H1 (cell line): ENCODE results near the gene MATN1. TPM values are rescaled to one million over a fixed set of nuclear protein-coding genes. Genes with fewer than 3 reads are reported as not detected.

Experiments
- CTCF ChIA-PET: fragments of 300-600 bp; sonication (Branson Sonifier 250); formaldehyde crosslinking; loops from one replicate; lab custom pipeline; 2021; ENCODE audit not compliant: partially characterized antibody; lab: Charles Lee
- POLR2A ChIA-PET: fragments of 300-600 bp; sonication (Branson Sonifier 250); formaldehyde crosslinking; loops from one replicate; lab custom pipeline; 2021; ENCODE audit warnings: inconsistent platforms; ENCODE audit not compliant: partially characterized antibody; lab: Charles Lee
- DNase-seq, 2 experiments: peaks; one replicate each; pipeline versions ENCODE4 v3.0.0 to v3.0.0-alpha.2; 2010 to 2022; ENCODE audit warnings: low spot score in 2 of 2, low read depth in 1 of 2, mixed read lengths in 1 of 2
- FAIRE-seq: peaks from 2 replicates; lab custom pipeline; 2011; peaks lifted over from hg19 to GRCh38; lab: Jason Lieb, UNC
- H2AFZ ChIP-seq: 2 replicates; pipeline ENCODE4 v1.8.1; 2012; ENCODE audit warnings: low read length, inconsistent platforms
- H2AK5ac ChIP-seq: 2 replicates; pipeline ENCODE4 v1.6.1; 2013; ENCODE audit warnings: low read depth, low read length
- H2BK120ac ChIP-seq: replicated peaks from 2 replicates; pipeline ENCODE3; 2013; ENCODE audit warnings: low read depth, low read length, inconsistent platforms
- H2BK12ac ChIP-seq: 2 replicates; pipeline ENCODE4 v1.6.1; 2013; ENCODE audit warnings: low read depth, low read length
- H2BK15ac ChIP-seq: 2 replicates; pipeline ENCODE4 v1.6.1; 2013; ENCODE audit warnings: low read length
- H2BK20ac ChIP-seq: 2 replicates; pipeline ENCODE4 v1.6.1; 2013; ENCODE audit warnings: low read length
- H2BK5ac ChIP-seq: 2 replicates; pipeline ENCODE4 v1.6.1; 2013; ENCODE audit warnings: low read depth, low read length
- H3K14ac ChIP-seq: 2 replicates; pipeline ENCODE4 v1.6.1; 2013; ENCODE audit warnings: inconsistent platforms; ENCODE audit not compliant: insufficient read length
- H3K18ac ChIP-seq: 2 replicates; pipeline ENCODE4 v1.6.1; 2013; ENCODE audit warnings: low read length; ENCODE audit errors: extremely low read depth
- H3K23ac ChIP-seq: 2 replicates; pipeline ENCODE4 v1.6.1; 2013; ENCODE audit warnings: inconsistent platforms; ENCODE audit not compliant: insufficient read length
- H3K23me2 ChIP-seq: 2 replicates; pipeline ENCODE4 v1.6.1; 2013; ENCODE audit warnings: low read depth, low read length
- H3K27ac ChIP-seq: 2 replicates; pipeline ENCODE4 v1.6.1; 2011; ENCODE audit warnings: low read depth, low read length, inconsistent platforms
- H3K27me3 ChIP-seq, 4 experiments: replicated peaks in 1 of 4; 1 replicate in 1 of 4; 2 replicates in 3 of 4; pipeline versions ENCODE4 v1.6.1 to v1.8.1; 2011 to 2013; ENCODE audit warnings: low read length in 3 of 4, mild to moderate bottlenecking in 3 of 4, inconsistent platforms in 2 of 4, mixed read lengths in 2 of 4, moderate library complexity in 1 of 4; ENCODE audit not compliant: control insufficient read depth in 3 of 4, insufficient read depth in 3 of 4; ENCODE audit errors: extremely low read depth in 1 of 4
- H3K36me3 ChIP-seq, 4 experiments: 2 replicates each; pipeline versions ENCODE4 v1.6.1 to v1.8.1; 2011 to 2013; ENCODE audit warnings: mild to moderate bottlenecking in 4 of 4, low read length in 3 of 4, moderate library complexity in 2 of 4, control low read depth in 1 of 4, inconsistent platforms in 1 of 4; ENCODE audit not compliant: insufficient read depth in 4 of 4, control insufficient read depth in 2 of 4
- H3K4ac ChIP-seq: replicated peaks from 2 replicates; pipeline ENCODE3; 2013; ENCODE audit warnings: low read length, low read depth, mixed read lengths, inconsistent platforms; ENCODE audit not compliant: insufficient read length
- H3K4me1 ChIP-seq, 4 experiments: replicated peaks in 1 of 4; 1 replicate in 1 of 4; 2 replicates in 3 of 4; pipeline versions ENCODE4 v1.6.1 to v1.8.1; 2011 to 2013; ENCODE audit warnings: low read length in 3 of 4, inconsistent platforms in 2 of 4, mixed read lengths in 1 of 4; ENCODE audit not compliant: insufficient read depth in 4 of 4, control insufficient read depth in 3 of 4
- H3K4me2 ChIP-seq, 2 experiments: 2 replicates each; pipeline versions ENCODE4 v1.6.1 to v1.8.1; 2011 to 2013; ENCODE audit warnings: low read depth in 2 of 2, low read length in 2 of 2, control low read depth in 1 of 2, inconsistent platforms in 1 of 2, mild to moderate bottlenecking in 1 of 2; ENCODE audit not compliant: insufficient read depth in 1 of 2
- H3K4me3 ChIP-seq, 4 experiments: fragments of 200-600, 300-600 bp in 1 of 4; sonication (generic), shearing (Covaris generic), sonication (Bioruptor Twin) in 1 of 4; 2 replicates each; pipeline versions ENCODE4 v1.5.1 to v1.8.1; 2011 to 2016; ENCODE audit warnings: low read length in 4 of 4, low read depth in 3 of 4, control low read depth in 2 of 4, inconsistent platforms in 2 of 4, mild to moderate bottlenecking in 2 of 4, mixed read lengths in 1 of 4, moderate library complexity in 1 of 4; ENCODE audit not compliant: insufficient read depth in 2 of 4; ENCODE audit errors: extremely low read depth in 1 of 4
- H3K56ac ChIP-seq: replicated peaks from 2 replicates; pipeline ENCODE3; 2013; ENCODE audit warnings: low read depth, mild to moderate bottlenecking, mixed read lengths, low read length, inconsistent platforms; ENCODE audit not compliant: insufficient read length
- H3K79me1 ChIP-seq: 2 replicates; pipeline ENCODE4 v1.6.1; 2013; ENCODE audit warnings: low read depth, low read length, control low read depth
- H3K79me2 ChIP-seq, 2 experiments: 2 replicates each; pipeline versions ENCODE4 v1.6.1 to v1.8.1; 2012 to 2013; ENCODE audit warnings: low read length in 2 of 2, mild to moderate bottlenecking in 2 of 2, inconsistent platforms in 1 of 2; ENCODE audit not compliant: insufficient read depth in 2 of 2, control insufficient read depth in 1 of 2
- H3K9ac ChIP-seq, 4 experiments: replicated peaks in 1 of 4; 1 replicate in 1 of 4; 2 replicates in 3 of 4; pipeline versions ENCODE4 v1.6.1 to v1.8.1; 2011 to 2013; ENCODE audit warnings: low read depth in 3 of 4, low read length in 3 of 4, control low read depth in 2 of 4, mild to moderate bottlenecking in 2 of 4, moderate library complexity in 2 of 4, inconsistent platforms in 1 of 4; ENCODE audit errors: extremely low read depth in 1 of 4
- H3K9me3 ChIP-seq, 2 experiments: 2 replicates each; pipeline versions ENCODE4 v1.6.1 to v1.8.1; 2012 to 2013; ENCODE audit warnings: mild to moderate bottlenecking in 2 of 2, moderate library complexity in 2 of 2, control low read depth in 1 of 2, inconsistent platforms in 1 of 2, low read depth in 1 of 2, low read length in 1 of 2, mixed read lengths in 1 of 2; ENCODE audit not compliant: insufficient read depth in 2 of 2
- H4K20me1 ChIP-seq, 2 experiments: replicated peaks in 1 of 2; 2 replicates each; pipeline versions ENCODE3 to v1.8.1; 2011 to 2013; ENCODE audit warnings: inconsistent platforms in 2 of 2, low read length in 2 of 2, mild to moderate bottlenecking in 1 of 2; ENCODE audit not compliant: insufficient read depth in 2 of 2, control insufficient read depth in 1 of 2
- H4K5ac ChIP-seq: 2 replicates; pipeline ENCODE4 v1.6.1; 2013; ENCODE audit warnings: low read length, low read depth, mixed read lengths, inconsistent platforms; ENCODE audit not compliant: insufficient read length
- H4K8ac ChIP-seq: 2 replicates; pipeline ENCODE4 v1.8.0; 2013; ENCODE audit warnings: mild to moderate bottlenecking, moderate library complexity, low read length, inconsistent platforms; ENCODE audit not compliant: insufficient read depth; ENCODE audit errors: extremely low read depth
- H4K91ac ChIP-seq: replicated peaks from 2 replicates; pipeline ENCODE3; 2013; ENCODE audit warnings: low read length, mixed read lengths, inconsistent platforms; ENCODE audit not compliant: insufficient read length
- CHD2 ChIP-seq: IDR thresholded peaks from 2 replicates; pipeline ENCODE4 v1.6.1; 2012; ENCODE audit warnings: low read length, improper control_type of control experiment
- HDAC2 ChIP-seq, 2 experiments: fragments of 300-600 bp in 1 of 2; sonication (generic) in 1 of 2; IDR thresholded peaks; 2 replicates each; pipeline ENCODE4 v1.6.1; 2011 to 2012; ENCODE audit warnings: low read depth in 2 of 2, low read length in 2 of 2, mild to moderate bottlenecking in 2 of 2, moderate library complexity in 2 of 2, borderline replicate concordance in 1 of 2, inconsistent platforms in 1 of 2
- POLR2AphosphoS5 ChIP-seq: IDR thresholded peaks from 2 replicates; pipeline ENCODE4 v1.6.1; 2011; ENCODE audit warnings: low read depth, low read length
- SUZ12 ChIP-seq: fragments of 200-600 bp; sonication (generic); IDR thresholded peaks from 2 replicates; pipeline ENCODE4 v1.6.1; 2012; ENCODE audit warnings: mild to moderate bottlenecking, inconsistent platforms, low read length, moderate library complexity, mixed read lengths
- TAF7 ChIP-seq: optimal IDR thresholded peaks from 2 replicates; pipeline ENCODE3; 2011; ENCODE audit warnings: low read depth, mild to moderate bottlenecking, inconsistent platforms, low read length, moderate library complexity, borderline replicate concordance
- WGBS, 2 experiments: shearing (Covaris generic) in 1 of 2; methylation state at CpG; one replicate each; pipeline versions ENCODE4 v1.1.6 to v1.1.7; 2013 to 2015; ENCODE audit warnings: low lambda C conversion rate in 2 of 2, mixed read lengths in 2 of 2, inconsistent platforms in 1 of 2, low coverage in 1 of 2, missing lambda C conversion rate in 1 of 2; ENCODE audit not compliant: insufficient replicate concordance in 2 of 2, insufficient coverage in 1 of 2, insufficient read length in 1 of 2; ENCODE audit errors: extremely low coverage in 1 of 2, missing lambda C conversion rate in 1 of 2; 5-methylcytosine and 5-hydroxymethylcytosine counted together
- polyA plus RNA-seq, 7 experiments: library from polyadenylated mRNA; depleted of rRNA in 3 of 7; stranded (reverse) in 5 of 7; unstranded in 2 of 7; fragments of >200 nt in 5 of 7; fragments of 200-250 nt in 2 of 7; gene quantifications; 1 replicate in 5 of 7; 2 replicates in 1 of 7; 4 replicates in 1 of 7; pipeline versions ENCODE4 v1.2.1 to v1.2.3, GENCODE V29; 2011 to 2013; ENCODE audit warnings: missing spikeins in 2 of 7, mixed read lengths in 2 of 7
- total RNA-seq: library from RNA; stranded (reverse); fragmentation: NEBNext Ultra II Directional; extraction: Animal tissue kit (Norgen Biotek cat#: 25700); gene quantifications from 2 replicates; pipeline ENCODE4 v1.2.1, GENCODE V29; 2021

The MATN1 gene
- total and polyA plus RNA-seq, 2 of the 8 experiments (the other 6 are each of a cell fraction or from before 2014, with no cell fraction given), result 0.12 to 0.28 TPM

DNA sequence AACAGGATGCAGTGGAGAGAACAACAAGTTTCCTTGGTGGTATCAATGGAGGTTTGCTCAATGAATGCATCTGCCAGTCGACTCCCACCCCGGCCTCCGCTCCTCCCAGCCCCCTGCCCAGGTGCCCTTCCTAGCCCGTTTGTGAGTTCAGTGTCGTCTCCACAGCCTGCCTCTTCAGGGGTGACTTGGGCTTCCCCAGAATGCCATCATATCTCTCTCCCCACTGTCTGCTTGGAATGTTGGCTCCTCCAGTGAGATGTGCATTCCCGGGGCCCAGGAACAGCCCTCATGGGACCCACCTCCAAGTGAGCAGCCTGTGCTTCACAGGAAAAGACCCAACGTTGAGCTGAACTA, 30.5 kb downstream of the MATN1 start:
- FAIRE-seq (no peak), DNase-seq (no peak)
- Histone ChIP-seq H2AK5ac (no peak overlapping the region), H3K27me3 (no peaks in the 10 kb centered on the region), H4K5ac (no peak overlapping the region), H2BK5ac (no peak overlapping the region), H2BK12ac (no peak overlapping the region), H3K18ac (no peak overlapping the region), H2AFZ (no peak overlapping the region), H2BK20ac (no peak overlapping the region), H2BK15ac (no peak overlapping the region), H3K4me2 (no peak overlapping the region), H3K27ac (no peak overlapping the region), H3K9me3 (no peaks in the 10 kb centered on the region), H3K79me1 (no peaks in the 10 kb centered on the region), H4K91ac (no peak overlapping the region), H3K14ac (no peak overlapping the region), H3K23me2 (no peaks in the 10 kb centered on the region), H3K23ac (no peak overlapping the region), H3K9ac (no peak overlapping the region), H3K4me1 (peaks cover 0 to 9% (median 4%) of the 10 kb centered on the region in 4 experiments; a peak in 5 of 7 replicates), H3K36me3 (no peaks in the 10 kb centered on the region), H4K8ac (no peak overlapping the region), H3K4ac (no peak overlapping the region), H3K79me2 (no peaks in the 10 kb centered on the region), H3K4me3 (no peak overlapping the region), H4K20me1 (no peaks in the 10 kb centered on the region), H2BK120ac (no peak overlapping the region), H3K56ac (no peak overlapping the region)
- TF ChIP-seq SUZ12 (no peak), TAF7 (no peak), CHD2 (no peak), HDAC2 (IDR thresholded peaks at IDR 0.05; ENCODE audit: borderline replicate concordance in 1 of 2, low read depth in 2 of 2, low read length in 2 of 2) (no peak), POLR2AphosphoS5 (no peak)
- 91% methylated on average over 7 of the region's 7 CpGs; no CpG with 5 or more reads in 1 of the 2 experiments for WGBS, 2 experiments
- ChIA-PET CTCF (interaction anchor here (1.0 to 1.9 kb wide), 2 partner anchors 15 to 22 kb away, joined by 4 to 6 read pairs; no protein-coding TSS in a partner anchor), POLR2A (no interaction called here)
